HEK293 (cell line): Measurements from ENCODE around the gene GNAI2.

Experiments
- CTCF ChIA-PET: fragments of 350-600 bp; formaldehyde crosslinking; extraction: SDS; loops from one replicate; lab custom pipeline; 2021; ENCODE audit warnings: antibody characterized with exemption; lab: Yijun Ruan, JAX
- POLR2A ChIA-PET: fragments of 300-600 bp; formaldehyde crosslinking; extraction: SDS; loops from one replicate; lab custom pipeline; 2020; ENCODE audit warnings: antibody characterized with exemption, inconsistent platforms; lab: Yijun Ruan, JAX
- H3K27ac ChIP-seq: fragments of 200-500 bp; sonication (Bioruptor generic); 2 replicates; pipeline ENCODE4 v1.5.1; 2014; ENCODE audit warnings: low read depth, low read length, control low read depth, inconsistent platforms; ENCODE audit errors: extremely low read depth
- H3K36me3 ChIP-seq, 2 experiments: fragments of 200-500 bp in 1 of 2; sonication (Bioruptor generic) in 1 of 2; 1 replicate in 1 of 2; 2 replicates in 1 of 2; pipeline ENCODE4 v1.5.1; 2014 to 2017; ENCODE audit warnings: inconsistent platforms in 2 of 2, low read length in 2 of 2; ENCODE audit not compliant: control insufficient read depth in 2 of 2, insufficient read depth in 1 of 2
- H3K4me1 ChIP-seq: fragments of 200-500 bp; sonication (Bioruptor generic); 2 replicates; pipeline ENCODE4 v1.5.1; 2014; ENCODE audit warnings: mild to moderate bottlenecking, low read length, inconsistent platforms; ENCODE audit not compliant: control insufficient read depth, insufficient read depth
- H3K4me3 ChIP-seq: 2 replicates; pipeline ENCODE4 v1.5.1; 2011; ENCODE audit warnings: low read depth, mild to moderate bottlenecking, control low read depth, low read length, moderate library complexity
- H3K9me3 ChIP-seq: fragments of 200-500 bp; sonication (Bioruptor generic); 2 replicates; pipeline ENCODE4 v1.5.1; 2014; ENCODE audit warnings: low read depth, low read length, inconsistent platforms; ENCODE audit not compliant: control insufficient read depth, insufficient read depth
- GLIS1 ChIP-seq: fragments of 450-650 bp; formaldehyde crosslinking; IDR thresholded peaks from 2 replicates; pipeline ENCODE4 v1.5.1; 2016; ENCODE audit warnings: missing biosample characterization, missing genetic modification characterization
- GLIS2 ChIP-seq: fragments of 450-650 bp; formaldehyde crosslinking; IDR thresholded peaks from 2 replicates; pipeline ENCODE4 v1.5.1; 2016; ENCODE audit warnings: missing biosample characterization, missing genetic modification characterization
- IKZF3 ChIP-seq: fragments of 450-650 bp; IDR thresholded peaks from 2 replicates; pipeline ENCODE4 v1.5.0; 2018; ENCODE audit warnings: missing biosample characterization, mild to moderate bottlenecking, missing genetic modification characterization, moderate library complexity
- KLF16 ChIP-seq: fragments of 450-650 bp; formaldehyde crosslinking; IDR thresholded peaks from 2 replicates; pipeline ENCODE4 v1.5.1; 2017; ENCODE audit warnings: missing biosample characterization, missing genetic modification characterization
- KLF8 ChIP-seq: fragments of 450-650 bp; formaldehyde crosslinking; IDR thresholded peaks from 2 replicates; pipeline ENCODE4 v1.5.1; 2016; ENCODE audit warnings: missing biosample characterization, missing genetic modification characterization
- OSR2 ChIP-seq: fragments of 450-650 bp; formaldehyde crosslinking; IDR thresholded peaks from 2 replicates; pipeline ENCODE4 v1.5.1; 2016; ENCODE audit warnings: missing biosample characterization, missing genetic modification characterization
- SALL2 ChIP-seq: fragments of 450-650 bp; formaldehyde crosslinking; IDR thresholded peaks from 2 replicates; pipeline ENCODE4 v1.5.0; 2017; ENCODE audit warnings: missing biosample characterization, mild to moderate bottlenecking, missing genetic modification characterization, borderline replicate concordance
- SP7 ChIP-seq: fragments of 450-650 bp; formaldehyde crosslinking; IDR thresholded peaks from 2 replicates; pipeline ENCODE4 v1.5.1; 2016; ENCODE audit warnings: missing biosample characterization, missing genetic modification characterization
- ZBTB1 ChIP-seq: fragments of 450-650 bp; formaldehyde crosslinking; IDR thresholded peaks from 2 replicates; pipeline ENCODE4 v1.5.1; 2016; ENCODE audit warnings: missing biosample characterization, missing genetic modification characterization
- ZBTB21 ChIP-seq: fragments of 450-650 bp; formaldehyde crosslinking; IDR thresholded peaks from 2 replicates; pipeline ENCODE4 v1.5.1; 2017; ENCODE audit warnings: missing biosample characterization, missing genetic modification characterization
- ZFP3 ChIP-seq: fragments of 450-650 bp; formaldehyde crosslinking; IDR thresholded peaks from 2 replicates; pipeline ENCODE4 v1.5.1; 2016; ENCODE audit warnings: low read depth, missing biosample characterization, missing genetic modification characterization
- ZFP41 ChIP-seq: fragments of 450-650 bp; formaldehyde crosslinking; IDR thresholded peaks from 2 replicates; pipeline ENCODE4 v1.5.1; 2016; ENCODE audit warnings: missing biosample characterization, missing genetic modification characterization, borderline replicate concordance
- ZIC2 ChIP-seq: fragments of 450-650 bp; formaldehyde crosslinking; IDR thresholded peaks from 2 replicates; pipeline ENCODE4 v1.5.1; 2016; ENCODE audit warnings: missing biosample characterization, missing genetic modification characterization
- ZNF10 ChIP-seq: fragments of 450-650 bp; formaldehyde crosslinking; IDR thresholded peaks from 2 replicates; pipeline ENCODE4 v1.5.1; 2017; ENCODE audit warnings: missing biosample characterization, missing genetic modification characterization
- ZNF138 ChIP-seq: fragments of 450-650 bp; formaldehyde crosslinking; IDR thresholded peaks from 2 replicates; pipeline ENCODE4 v1.5.1; 2016; ENCODE audit warnings: missing biosample characterization, missing genetic modification characterization, borderline replicate concordance
- ZNF184 ChIP-seq: fragments of 450-650 bp; IDR thresholded peaks from 2 replicates; pipeline ENCODE4 v1.5.1; 2018; ENCODE audit warnings: missing biosample characterization, mild to moderate bottlenecking, missing genetic modification characterization
- ZNF24 ChIP-seq: fragments of 450-650 bp; formaldehyde crosslinking; IDR thresholded peaks from 2 replicates; pipeline ENCODE4 v1.5.1; 2016; ENCODE audit warnings: missing biosample characterization, missing genetic modification characterization
- ZNF335 ChIP-seq: fragments of 450-650 bp; formaldehyde crosslinking; conservative IDR thresholded peaks from 2 replicates; pipeline ENCODE4 v1.5.1; 2016; ENCODE audit warnings: missing biosample characterization, missing genetic modification characterization
- ZNF416 ChIP-seq: fragments of 450-650 bp; formaldehyde crosslinking; IDR thresholded peaks from 2 replicates; pipeline ENCODE4 v1.5.1; 2016; ENCODE audit warnings: missing biosample characterization, missing genetic modification characterization
- ZNF549 ChIP-seq: fragments of 450-650 bp; IDR thresholded peaks from 2 replicates; pipeline ENCODE4 v1.5.1; 2018; ENCODE audit warnings: missing biosample characterization, missing genetic modification characterization, mild to moderate bottlenecking, inconsistent platforms, moderate library complexity
- ZNF600 ChIP-seq: fragments of 450-650 bp; formaldehyde crosslinking; IDR thresholded peaks from 2 replicates; pipeline ENCODE4 v1.5.1; 2016; ENCODE audit warnings: missing biosample characterization, missing genetic modification characterization
- ZNF621 ChIP-seq: fragments of 450-650 bp; formaldehyde crosslinking; IDR thresholded peaks from 2 replicates; pipeline ENCODE4 v1.5.1; 2017; ENCODE audit warnings: missing biosample characterization, missing genetic modification characterization
- ZNF747 ChIP-seq: fragments of 450-650 bp; formaldehyde crosslinking; IDR thresholded peaks from 2 replicates; pipeline ENCODE4 v1.5.1; 2016; ENCODE audit warnings: missing biosample characterization, missing genetic modification characterization
- ZNF76 ChIP-seq: fragments of 450-650 bp; formaldehyde crosslinking; IDR thresholded peaks from 2 replicates; pipeline ENCODE4; 2016; ENCODE audit warnings: low read depth, missing biosample characterization, missing genetic modification characterization, borderline replicate concordance
- TF ChIP-seq, protein P1 (sequence below): fragments of 450-650 bp; formaldehyde crosslinking; IDR thresholded peaks from 2 replicates; pipeline ENCODE4 v1.5.1; 2016; ENCODE audit warnings: missing biosample characterization, missing genetic modification characterization
- TF ChIP-seq, protein P2 (sequence below): fragments of 450-650 bp; formaldehyde crosslinking; optimal IDR thresholded peaks from 2 replicates; pipeline ENCODE3; 2016; ENCODE audit warnings: missing biosample characterization, mild to moderate bottlenecking, missing genetic modification characterization
- TF ChIP-seq, protein P3 (sequence below): fragments of 450-650 bp; formaldehyde crosslinking; IDR thresholded peaks from 2 replicates; pipeline ENCODE4 v1.5.1; 2016; ENCODE audit warnings: missing biosample characterization, missing genetic modification characterization
- TF ChIP-seq, protein P4 (sequence below): fragments of 450-650 bp; formaldehyde crosslinking; IDR thresholded peaks from 2 replicates; pipeline ENCODE4 v1.5.1; 2016; ENCODE audit warnings: missing biosample characterization, missing genetic modification characterization

The GNAI2 gene

DNA sequence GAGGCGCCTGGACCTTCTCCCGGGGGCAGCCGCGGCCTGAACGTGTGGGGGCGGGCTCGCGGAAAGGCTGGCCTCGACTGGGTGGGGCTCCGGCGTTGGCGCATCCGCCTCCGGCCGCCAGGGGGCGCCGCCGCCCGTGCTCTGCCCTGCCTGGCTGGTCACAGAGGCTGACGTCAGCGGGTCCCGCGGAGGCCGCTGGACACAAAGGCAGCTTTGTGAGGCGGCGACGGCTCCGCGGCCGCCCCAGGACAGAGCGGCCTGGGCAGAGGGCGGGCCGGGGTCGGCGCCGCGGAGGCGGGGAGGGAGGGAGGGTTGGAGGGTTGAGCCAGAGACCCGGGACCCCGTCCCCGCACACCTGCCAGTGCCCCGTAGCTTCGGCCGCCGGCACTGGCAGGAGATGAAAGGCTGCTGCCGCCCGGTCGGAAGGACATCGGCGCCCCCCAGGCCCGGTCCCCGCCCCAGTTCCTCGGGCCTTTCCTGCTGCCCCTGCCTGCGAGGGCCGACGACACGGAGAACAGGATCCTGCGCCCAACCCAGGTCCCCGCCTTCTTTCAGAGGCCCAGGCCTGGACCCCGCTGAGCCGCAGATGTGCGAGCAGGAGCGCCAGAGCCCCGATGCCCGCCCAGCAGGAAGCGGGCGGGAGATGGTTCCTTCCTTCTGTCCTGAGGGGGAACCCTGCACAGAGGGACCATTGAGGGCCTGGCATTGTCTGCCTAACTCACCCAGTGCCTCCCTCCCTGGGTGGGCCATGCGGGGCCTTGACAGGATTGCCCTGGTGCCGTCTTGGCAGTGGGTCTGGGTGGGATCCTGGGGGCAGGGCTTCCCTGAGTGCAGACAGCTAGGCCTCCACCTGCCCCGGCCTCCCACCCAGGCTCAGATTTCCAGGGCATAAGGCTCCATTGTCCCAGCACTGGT lies 24.3 kb downstream of the GNAI2 start (continued):
- TF ChIP-seq SALL2 (no peak), ZNF184 (tag by site-specific recombination) (no peak), ZNF76 (tag by site-specific recombination) (0 out of 2 replicates have a peak, but pooled peaks have one; percentile 23), ZNF24 (tag by site-specific recombination) (no peak), ZNF416 (tag by site-specific recombination) (no peak), KLF8 (peak; percentile 54; the same call in 1 of the 2 replicates), ZNF335 (peak; percentile 69), ZNF600 (tag by site-specific recombination) (peak; percentile 45), ZFP41 (tag by site-specific recombination) (no peak)
- TF ChIP-seq, protein P1, sequence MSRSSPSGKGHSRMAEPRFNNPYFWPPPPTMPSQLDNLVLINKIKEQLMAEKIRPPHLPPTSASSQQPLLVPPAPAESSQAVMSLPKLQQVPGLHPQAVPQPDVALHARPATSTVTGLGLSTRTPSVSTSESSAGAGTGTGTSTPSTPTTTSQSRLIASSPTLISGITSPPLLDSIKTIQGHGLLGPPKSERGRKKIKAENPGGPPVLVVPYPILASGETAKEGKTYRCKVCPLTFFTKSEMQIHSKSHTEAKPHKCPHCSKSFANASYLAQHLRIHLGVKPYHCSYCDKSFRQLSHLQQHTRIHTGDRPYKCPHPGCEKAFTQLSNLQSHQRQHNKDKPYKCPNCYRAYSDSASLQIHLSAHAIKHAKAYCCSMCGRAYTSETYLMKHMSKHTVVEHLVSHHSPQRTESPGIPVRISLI (tag by site-specific recombination): no peak

DNA sequence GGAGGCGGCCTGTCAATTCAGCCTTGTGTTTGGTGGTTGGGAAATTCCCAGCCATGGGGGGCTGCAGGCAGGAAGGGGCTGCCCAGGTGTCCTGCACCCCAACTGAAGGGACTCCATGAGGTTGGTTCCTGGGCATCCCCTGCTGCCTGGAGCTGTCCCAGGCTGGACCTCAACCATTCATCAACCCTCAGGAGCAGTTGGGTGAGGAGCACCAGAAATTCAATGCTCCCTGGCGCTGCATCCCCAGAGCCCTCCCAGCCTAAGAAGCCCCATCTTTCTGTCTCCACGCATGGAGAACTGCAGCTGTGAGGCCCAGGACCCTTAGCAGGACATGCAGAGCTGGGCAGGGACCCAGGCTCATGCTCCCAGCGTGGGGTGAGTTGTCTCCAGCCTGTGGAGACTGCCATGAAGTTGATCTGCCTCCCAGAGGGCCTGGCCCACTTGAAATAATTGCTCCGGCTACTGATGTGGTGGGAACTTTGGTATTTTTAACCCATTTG lies 25.0 kb downstream of the GNAI2 start:
- TF ChIP-seq ZIC2 (tag by site-specific recombination): peak; percentile 90
- TF ChIP-seq GLIS1: peak; percentile 71; the same call in 1 of the 2 replicates
- no peak for TF ChIP-seq ZBTB21 (tag by site-specific recombination)
- TF ChIP-seq, protein P2, sequence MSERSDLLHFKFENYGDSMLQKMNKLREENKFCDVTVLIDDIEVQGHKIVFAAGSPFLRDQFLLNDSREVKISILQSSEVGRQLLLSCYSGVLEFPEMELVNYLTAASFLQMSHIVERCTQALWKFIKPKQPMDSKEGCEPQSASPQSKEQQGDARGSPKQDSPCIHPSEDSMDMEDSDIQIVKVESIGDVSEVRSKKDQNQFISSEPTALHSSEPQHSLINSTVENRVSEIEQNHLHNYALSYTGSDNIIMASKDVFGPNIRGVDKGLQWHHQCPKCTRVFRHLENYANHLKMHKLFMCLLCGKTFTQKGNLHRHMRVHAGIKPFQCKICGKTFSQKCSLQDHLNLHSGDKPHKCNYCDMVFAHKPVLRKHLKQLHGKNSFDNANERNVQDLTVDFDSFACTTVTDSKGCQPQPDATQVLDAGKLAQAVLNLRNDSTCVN: no peak
- TF ChIP-seq ZNF549: no peak
- TF ChIP-seq GLIS2 (tag by site-specific recombination): peak; percentile 27; the same call in 1 of the 2 replicates
- TF ChIP-seq OSR2 (tag by site-specific recombination): 0 out of 2 replicates have a peak, but pooled peaks have one; percentile 42
- CTCF ChIA-PET: interaction anchor here (0.6 to 3.9 kb wide), 7 partner anchors 10 to 66 kb away, joined by 3 to 49 read pairs (median 6); no protein-coding TSS in a partner anchor
- H3K4me3 ChIP-seq: no peak overlapping the region
- POLR2A ChIA-PET: interaction anchor here (1.5 kb wide), 1 partner anchor 67 kb away, joined by 5 read pairs; the partner anchor contains the start of gene TUSC2
- H3K36me3 ChIP-seq: peaks cover 5 to 24% of the 10 kb centered on the region in 2 experiments
- no peaks in the 10 kb centered on the region for H3K9me3 ChIP-seq
- peaks cover 3% of the 10 kb centered on the region; the same call in 1 of the 2 replicates for H3K4me1 ChIP-seq
- peak overlapping the region; percentile 86; the same call in 1 of the 2 replicates for H3K27ac ChIP-seq

DNA sequence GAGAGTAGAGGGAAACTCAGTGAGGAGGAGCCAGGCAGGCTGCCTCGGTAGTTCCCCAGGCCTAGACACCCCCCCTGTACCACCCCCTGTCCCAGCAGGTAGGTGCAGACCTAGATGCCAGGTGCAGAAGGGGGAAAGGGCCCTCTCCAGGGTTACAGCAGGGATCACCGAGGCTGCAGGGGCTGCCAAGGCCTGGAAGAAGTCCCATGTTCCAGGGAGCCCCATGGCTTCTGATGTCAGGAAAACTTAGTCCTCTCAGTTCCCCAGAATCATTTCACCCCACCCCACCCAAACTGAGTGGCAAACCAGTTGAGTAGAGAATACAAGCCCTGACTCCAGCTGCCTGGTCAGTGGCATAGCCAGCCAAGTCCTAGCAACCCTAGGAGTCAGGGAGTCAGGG lies 25.5 kb downstream of the GNAI2 start:
- H3K4me1 ChIP-seq: peaks cover 3% of the 10 kb centered on the region; the same call in 1 of the 2 replicates
- no peaks in the 10 kb centered on the region for H3K9me3 ChIP-seq
- ChIA-PET POLR2A (no interaction called here), CTCF (interaction anchor here (0.6 to 3.9 kb wide), 7 partner anchors 9 to 67 kb away, joined by 3 to 49 read pairs (median 5); no protein-coding TSS in a partner anchor)
- H3K4me3 ChIP-seq: no peak overlapping the region
- H3K36me3 ChIP-seq: peaks cover 5 to 19% of the 10 kb centered on the region in 2 experiments
- H3K27ac ChIP-seq: no peak overlapping the region
- no peak for TF ChIP-seq GLIS1
- no peak for TF ChIP-seq ZFP3 (tag by site-specific recombination)
- no peak for TF ChIP-seq IKZF3 (tag by site-specific recombination)
- TF ChIP-seq ZBTB1 (tag by site-specific recombination): no peak
- no peak for TF ChIP-seq ZIC2 (tag by site-specific recombination)
- TF ChIP-seq, protein P3, sequence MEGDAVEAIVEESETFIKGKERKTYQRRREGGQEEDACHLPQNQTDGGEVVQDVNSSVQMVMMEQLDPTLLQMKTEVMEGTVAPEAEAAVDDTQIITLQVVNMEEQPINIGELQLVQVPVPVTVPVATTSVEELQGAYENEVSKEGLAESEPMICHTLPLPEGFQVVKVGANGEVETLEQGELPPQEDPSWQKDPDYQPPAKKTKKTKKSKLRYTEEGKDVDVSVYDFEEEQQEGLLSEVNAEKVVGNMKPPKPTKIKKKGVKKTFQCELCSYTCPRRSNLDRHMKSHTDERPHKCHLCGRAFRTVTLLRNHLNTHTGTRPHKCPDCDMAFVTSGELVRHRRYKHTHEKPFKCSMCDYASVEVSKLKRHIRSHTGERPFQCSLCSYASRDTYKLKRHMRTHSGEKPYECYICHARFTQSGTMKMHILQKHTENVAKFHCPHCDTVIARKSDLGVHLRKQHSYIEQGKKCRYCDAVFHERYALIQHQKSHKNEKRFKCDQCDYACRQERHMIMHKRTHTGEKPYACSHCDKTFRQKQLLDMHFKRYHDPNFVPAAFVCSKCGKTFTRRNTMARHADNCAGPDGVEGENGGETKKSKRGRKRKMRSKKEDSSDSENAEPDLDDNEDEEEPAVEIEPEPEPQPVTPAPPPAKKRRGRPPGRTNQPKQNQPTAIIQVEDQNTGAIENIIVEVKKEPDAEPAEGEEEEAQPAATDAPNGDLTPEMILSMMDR: no peak
- TF ChIP-seq, protein P4, sequence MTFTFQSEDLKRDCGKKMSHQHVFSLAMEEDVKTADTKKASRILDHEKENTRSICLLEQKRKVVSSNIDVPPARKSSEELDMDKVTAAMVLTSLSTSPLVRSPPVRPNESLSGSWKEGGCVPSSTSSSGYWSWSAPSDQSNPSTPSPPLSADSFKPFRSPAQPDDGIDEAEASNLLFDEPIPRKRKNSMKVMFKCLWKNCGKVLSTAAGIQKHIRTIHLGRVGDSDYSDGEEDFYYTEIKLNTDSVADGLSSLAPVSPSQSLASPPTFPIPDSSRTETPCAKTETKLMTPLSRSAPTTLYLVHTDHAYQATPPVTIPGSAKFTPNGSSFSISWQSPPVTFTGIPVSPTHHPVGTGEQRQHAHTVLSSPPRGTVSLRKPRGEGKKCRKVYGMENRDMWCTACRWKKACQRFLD (tag by site-specific recombination): no peak
- no peak for TF ChIP-seq ZNF747
- TF ChIP-seq SP7 (tag by site-specific recombination): no peak
- TF ChIP-seq KLF16 (tag by site-specific recombination): no peak
- no peak for TF ChIP-seq ZNF10 (tag by site-specific recombination)
- TF ChIP-seq ZNF621 (tag by site-specific recombination): no peak
- TF ChIP-seq ZNF138 (tag by site-specific recombination): no peak
